Glutamatergic neuron (in vitro differentiated cells): ENCODE measurements around the gene AHNAK2. TPM values are rescaled to one million over a fixed set of nuclear protein-coding genes. Genes with fewer than 3 reads are reported as not detected.
"Not testable (repeated sequence)": the region's sequence is repeated elsewhere in the genome, so short reads cannot be mapped to it uniquely, and the experiment has no call there.

Source experiments
- DNase-seq: peaks from one replicate; pipeline ENCODE4 v3.0.0; 2022
- H3K27ac Mint-ChIP-seq: one replicate; pipeline ENCODE4 v1.8.0; 2020; ENCODE audit warnings: mild to moderate bottlenecking, mixed read lengths, inconsistent platforms; ENCODE audit not compliant: unreplicated experiment
- H3K27me3 Mint-ChIP-seq: one replicate; pipeline ENCODE4 v1.8.0; 2020; ENCODE audit warnings: mild to moderate bottlenecking, moderate library complexity, mixed read lengths, inconsistent platforms; ENCODE audit not compliant: unreplicated experiment
- H3K36me3 Mint-ChIP-seq: one replicate; pipeline ENCODE4 v1.8.0; 2020; ENCODE audit warnings: mild to moderate bottlenecking, mixed read lengths, inconsistent platforms; ENCODE audit not compliant: unreplicated experiment
- H3K4me1 Mint-ChIP-seq: one replicate; pipeline ENCODE4 v1.8.0; 2020; ENCODE audit warnings: mild to moderate bottlenecking, low read depth, mixed read lengths, inconsistent platforms; ENCODE audit not compliant: unreplicated experiment
- H3K4me3 Mint-ChIP-seq: one replicate; pipeline ENCODE4 v1.8.0; 2020; ENCODE audit warnings: mild to moderate bottlenecking, mixed read lengths, inconsistent platforms; ENCODE audit not compliant: unreplicated experiment
- H3K9me3 Mint-ChIP-seq: one replicate; pipeline ENCODE4 v1.8.0; 2020; ENCODE audit warnings: mild to moderate bottlenecking, moderate library complexity, mixed read lengths, inconsistent platforms; ENCODE audit not compliant: unreplicated experiment
- total RNA-seq: library from RNA; stranded (reverse); fragmentation: NEBNext Ultra II Directional; extraction: Animal tissue kit (Norgen Biotek cat#: 25700); gene quantifications from one replicate; pipeline ENCODE4 v1.2.1, GENCODE V29; 2021; ENCODE audit not compliant: unreplicated experiment
- TF ChIP-seq, protein P1 (sequence below): fragments of 200-600 bp; sonication (generic); IDR thresholded peaks from one replicate; pipeline ENCODE4 v1.5.0; 2021; ENCODE audit not compliant: partially characterized antibody, unreplicated experiment

The AHNAK2 gene
- total RNA-seq, 1 donor from 2014 or later = 44.8 TPM

DNA sequence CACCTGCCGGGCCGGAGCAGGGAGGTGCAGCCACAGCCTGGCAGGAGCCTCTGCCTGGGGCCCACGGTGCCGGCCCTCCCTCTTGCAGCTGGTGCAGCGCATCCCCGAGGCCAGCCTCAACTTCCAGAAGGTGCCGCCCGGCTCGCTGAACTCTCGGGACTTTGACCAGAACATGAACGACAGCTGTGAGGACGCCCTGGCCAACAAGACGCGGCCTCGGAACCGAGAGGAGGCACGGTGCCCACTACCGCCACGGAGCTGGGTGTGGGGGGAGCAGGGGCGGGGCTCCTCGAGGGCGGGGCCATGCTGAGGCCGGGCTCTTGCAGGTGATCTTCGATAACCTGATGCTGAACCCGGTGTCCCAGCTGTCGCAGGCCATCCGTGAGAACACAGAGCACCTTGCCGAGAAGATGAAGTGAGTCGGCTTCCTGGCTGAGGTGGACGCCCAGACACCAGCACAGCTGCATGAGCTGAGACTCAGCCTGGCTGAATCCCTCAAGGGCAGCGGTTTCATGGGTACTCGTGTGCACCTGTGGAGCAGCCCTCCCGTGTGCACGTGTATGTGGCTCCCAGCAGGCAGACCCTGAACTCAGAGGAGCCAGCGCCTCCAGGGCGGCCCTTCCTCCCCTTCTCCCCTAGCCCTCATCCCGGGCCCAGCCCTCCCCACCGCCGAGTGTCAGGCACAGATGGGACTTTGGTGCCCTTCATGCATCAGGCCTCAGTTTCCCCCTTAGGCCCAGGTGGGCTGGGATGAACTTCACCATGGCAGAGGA, 84.6 kb downstream of the AHNAK2 start:
- no peak overlapping the region for H3K27ac Mint-ChIP-seq
- no peaks in the 10 kb centered on the region for H3K36me3 Mint-ChIP-seq
- H3K4me3 Mint-ChIP-seq = no peak overlapping the region
- DNase-seq = peak; percentile 19
- TF ChIP-seq, protein P1, sequence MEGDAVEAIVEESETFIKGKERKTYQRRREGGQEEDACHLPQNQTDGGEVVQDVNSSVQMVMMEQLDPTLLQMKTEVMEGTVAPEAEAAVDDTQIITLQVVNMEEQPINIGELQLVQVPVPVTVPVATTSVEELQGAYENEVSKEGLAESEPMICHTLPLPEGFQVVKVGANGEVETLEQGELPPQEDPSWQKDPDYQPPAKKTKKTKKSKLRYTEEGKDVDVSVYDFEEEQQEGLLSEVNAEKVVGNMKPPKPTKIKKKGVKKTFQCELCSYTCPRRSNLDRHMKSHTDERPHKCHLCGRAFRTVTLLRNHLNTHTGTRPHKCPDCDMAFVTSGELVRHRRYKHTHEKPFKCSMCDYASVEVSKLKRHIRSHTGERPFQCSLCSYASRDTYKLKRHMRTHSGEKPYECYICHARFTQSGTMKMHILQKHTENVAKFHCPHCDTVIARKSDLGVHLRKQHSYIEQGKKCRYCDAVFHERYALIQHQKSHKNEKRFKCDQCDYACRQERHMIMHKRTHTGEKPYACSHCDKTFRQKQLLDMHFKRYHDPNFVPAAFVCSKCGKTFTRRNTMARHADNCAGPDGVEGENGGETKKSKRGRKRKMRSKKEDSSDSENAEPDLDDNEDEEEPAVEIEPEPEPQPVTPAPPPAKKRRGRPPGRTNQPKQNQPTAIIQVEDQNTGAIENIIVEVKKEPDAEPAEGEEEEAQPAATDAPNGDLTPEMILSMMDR = no peak
- peaks cover 9% of the 10 kb centered on the region for H3K4me1 Mint-ChIP-seq
- H3K27me3 Mint-ChIP-seq = no peaks in the 10 kb centered on the region
- peaks cover 5% of the 10 kb centered on the region for H3K9me3 Mint-ChIP-seq

DNA sequence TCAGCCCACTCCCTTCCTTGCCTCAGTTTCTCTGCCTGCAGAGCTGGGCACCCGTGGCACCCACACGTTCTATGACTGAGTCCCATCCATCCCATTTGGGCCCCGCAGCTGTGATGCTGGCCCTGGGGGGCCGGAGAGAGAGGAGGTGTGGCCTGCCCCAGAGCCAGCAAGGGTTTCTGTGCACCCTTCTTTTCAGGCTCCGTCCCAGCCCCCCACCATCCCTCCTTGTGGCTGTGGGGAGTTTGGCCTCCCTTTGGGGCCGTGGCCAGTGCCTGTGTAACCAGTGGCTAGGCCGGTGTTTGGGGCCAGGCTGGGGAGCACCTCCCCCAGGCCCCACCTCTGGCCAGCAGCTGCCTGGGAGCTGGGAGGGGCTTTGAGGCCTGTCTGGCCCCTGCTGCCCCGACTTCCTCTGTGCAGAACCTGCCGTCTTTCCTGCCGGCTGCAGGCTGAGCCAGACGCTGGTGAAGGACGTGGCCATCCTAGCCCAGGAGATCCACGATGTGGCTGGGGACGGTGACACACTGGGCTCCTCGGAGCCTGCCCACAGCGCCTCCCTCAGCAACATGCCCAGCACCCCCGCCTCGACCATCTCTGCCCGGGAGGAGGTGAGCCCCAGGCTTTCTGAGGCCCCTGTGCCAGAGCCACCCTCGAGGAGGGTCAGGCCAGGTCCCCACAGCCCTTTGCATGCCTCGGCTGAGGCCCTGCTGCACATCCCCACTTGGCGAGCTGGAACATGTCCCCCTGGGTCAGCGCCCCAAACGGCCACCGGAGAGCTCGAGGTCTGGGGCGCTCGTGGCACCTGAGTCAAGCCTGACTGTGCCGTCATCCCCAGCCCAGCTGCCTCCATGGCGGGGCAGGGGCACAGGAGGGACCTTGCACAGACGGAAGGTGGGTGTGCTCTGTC, 85.4 kb downstream of the AHNAK2 start:
- no peak overlapping the region for H3K27ac Mint-ChIP-seq
- DNase-seq = peak; percentile 21
- H3K4me1 Mint-ChIP-seq = peaks cover 4% of the 10 kb centered on the region
- H3K9me3 Mint-ChIP-seq = peaks cover 5% of the 10 kb centered on the region
- H3K4me3 Mint-ChIP-seq = no peak overlapping the region
- TF ChIP-seq, protein P1 = no peak
- no peaks in the 10 kb centered on the region for H3K36me3 Mint-ChIP-seq
- no peaks in the 10 kb centered on the region for H3K27me3 Mint-ChIP-seq

DNA sequence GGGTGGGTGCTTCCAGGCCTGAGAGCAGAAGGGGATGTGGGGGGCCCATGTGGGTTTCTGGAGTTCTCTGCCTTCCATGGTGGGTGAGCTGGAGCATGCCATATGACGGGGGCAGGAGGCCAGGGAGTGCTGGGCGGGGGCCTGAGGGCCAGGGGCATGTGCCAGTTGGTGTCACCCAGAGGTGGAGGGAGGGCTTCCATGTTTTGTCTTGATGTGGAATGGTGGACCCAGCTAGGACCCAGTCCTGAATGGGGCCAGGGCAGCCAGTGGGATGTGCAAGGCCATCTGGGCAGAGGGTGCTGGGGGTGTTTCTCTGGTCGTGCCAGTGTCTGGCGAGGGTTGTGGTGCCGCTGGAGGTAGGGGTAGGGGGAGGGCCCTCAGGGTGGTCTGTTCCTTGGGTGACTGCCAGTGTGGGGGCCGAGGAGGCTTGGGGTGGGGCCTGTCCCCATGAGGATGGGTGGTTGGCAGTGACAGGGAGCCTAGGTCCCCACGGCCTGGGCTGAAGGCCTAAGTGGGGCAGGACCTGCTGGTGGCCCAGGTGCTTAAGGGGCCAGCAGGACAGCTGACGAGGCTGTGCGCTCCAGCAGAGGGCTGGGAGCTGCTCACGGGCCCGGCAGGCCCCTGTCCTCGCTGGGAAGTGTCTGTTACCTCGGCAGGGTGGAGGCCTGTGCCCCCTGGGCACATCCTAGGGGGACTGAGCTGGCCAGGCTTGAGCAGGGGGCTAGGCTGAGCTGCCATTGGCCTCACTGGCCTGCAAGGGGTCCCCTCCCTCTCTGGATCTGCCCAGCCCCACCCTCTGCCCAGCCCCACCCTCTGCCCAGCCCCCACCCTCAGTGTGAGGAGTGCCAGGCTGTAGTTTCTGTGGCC, 86.3 kb downstream of the AHNAK2 start:
- Mint-ChIP-seq H3K4me1 (peaks cover 4% of the 10 kb centered on the region), H3K9me3 (peaks cover 5% of the 10 kb centered on the region), H3K27me3 (no peaks in the 10 kb centered on the region), H3K36me3 (no peaks in the 10 kb centered on the region), H3K27ac (no peak overlapping the region), H3K4me3 (no peak overlapping the region)
- TF ChIP-seq, protein P1 = no peak
- no peak for DNase-seq

DNA sequence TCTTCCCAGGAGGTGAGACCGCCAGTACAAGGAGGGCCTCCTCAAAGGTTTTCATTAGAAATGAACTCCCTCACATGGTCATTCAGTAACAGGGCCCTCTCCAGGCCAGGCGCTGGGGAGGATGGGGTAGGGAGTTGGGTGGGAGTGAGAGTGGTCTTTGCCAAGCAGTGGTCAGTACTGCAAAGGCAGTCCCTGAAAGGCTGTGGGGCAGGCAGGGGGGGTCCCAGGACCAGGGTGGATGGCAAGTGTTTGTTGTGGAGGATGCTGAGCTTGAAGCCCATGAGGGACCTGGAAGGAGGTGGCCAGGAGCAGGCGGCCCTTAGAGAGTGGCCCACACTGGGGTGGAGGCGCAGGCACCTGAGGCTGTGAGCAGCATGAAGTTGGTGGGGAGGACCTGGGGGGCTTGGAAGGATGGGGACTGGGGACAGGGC, 87.0 kb downstream of the AHNAK2 start:
- TF ChIP-seq, protein P1 = no peak
- Mint-ChIP-seq H3K4me1 (no peaks in the 10 kb centered on the region), H3K36me3 (no peaks in the 10 kb centered on the region), H3K4me3 (no peak overlapping the region), H3K27me3 (no peaks in the 10 kb centered on the region), H3K9me3 (peaks cover 2% of the 10 kb centered on the region), H3K27ac (no peak overlapping the region)
- no peak for DNase-seq

DNA sequence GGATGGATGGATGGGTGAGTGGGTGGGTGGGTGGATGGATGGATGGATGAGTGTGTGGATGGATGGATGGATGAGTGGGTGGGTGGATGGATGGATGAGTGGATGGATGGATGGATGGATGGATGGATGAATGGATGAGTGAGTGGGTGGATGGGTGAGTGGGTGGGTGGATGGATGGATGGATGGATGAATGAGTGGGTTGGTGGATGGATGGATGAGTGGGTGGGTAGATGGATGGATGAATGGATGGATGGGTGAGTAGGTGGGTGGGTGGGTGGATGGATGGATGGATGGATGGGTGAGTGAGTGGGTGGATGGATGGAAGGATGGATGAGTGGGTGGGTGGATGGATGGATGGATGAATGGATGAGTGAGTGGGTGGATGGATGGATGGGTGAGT, 87.9 kb downstream of the AHNAK2 start:
- H3K27ac Mint-ChIP-seq, DNase-seq, H3K36me3 Mint-ChIP-seq, H3K4me3 Mint-ChIP-seq, H3K4me1 Mint-ChIP-seq, H3K27me3 Mint-ChIP-seq, H3K9me3 Mint-ChIP-seq: not testable (repeated sequence)
